Suprapubic skin (tissue), 4 donors: ENCODE measurements around the gene SOX11.

Experiments
- CTCF ChIP-seq, 2 donors: fragments of 200-600 bp in 1 of 2; fragments of 450-650 bp in 1 of 2; sonication (generic) in 1 of 2; IDR thresholded peaks; one replicate each; pipeline ENCODE4 v1.5.1; 2016 to 2019; ENCODE audit warnings: antibody characterized with exemption in 2 of 2, mild to moderate bottlenecking in 1 of 2, moderate library complexity in 1 of 2
- EP300 ChIP-seq: sonication (generic); formaldehyde crosslinking; IDR thresholded peaks from one replicate; pipeline ENCODE4 v1.6.1; 2017; ENCODE audit warnings: antibody characterized with exemption
- POLR2A ChIP-seq, 2 donors: fragments of 450-650 bp; IDR thresholded peaks; one replicate each; pipeline ENCODE4 v1.6.1; 2017; ENCODE audit warnings: antibody characterized with exemption in 2 of 2, mild to moderate bottlenecking in 2 of 2, moderate library complexity in 2 of 2
- POLR2AphosphoS5 ChIP-seq, 3 donors: sonication (generic); formaldehyde crosslinking; IDR thresholded peaks; one replicate each; pipeline ENCODE4 v1.6.1; 2017; ENCODE audit warnings: antibody characterized with exemption in 3 of 3

GRCh38 chr2:5705490-5705889 lies 13.3 kb downstream of the SOX11 start:
- TF ChIP-seq POLR2AphosphoS5 (IDR thresholded peaks at IDR 0.05) (no peak), POLR2A (IDR thresholded peaks at IDR 0.05) (no peak), CTCF (IDR thresholded peaks at IDR 0.05) (no peak), EP300 (no peak)
